Thyroid gland (tissue), 4 donors: ENCODE data around the gene RORC.

Source experiments
- POLR2A ChIP-seq, 2 donors: fragments of 450-650 bp; IDR thresholded peaks; one replicate each; pipeline ENCODE4 v1.6.1; 2017; ENCODE audit warnings: antibody characterized with exemption in 2 of 2, mild to moderate bottlenecking in 2 of 2, moderate library complexity in 1 of 2
- TF ChIP-seq, protein P1 (sequence below), 6 experiments: fragments of 200-600 bp in 3 of 6; fragments of 450-650 bp in 3 of 6; sonication (generic) in 3 of 6; IDR thresholded peaks; one replicate each; pipeline ENCODE4 v1.5.1; 2016 to 2019; ENCODE audit warnings: antibody characterized with exemption in 6 of 6, mild to moderate bottlenecking in 2 of 6, inconsistent platforms in 1 of 6, moderate library complexity in 1 of 6

DNA sequence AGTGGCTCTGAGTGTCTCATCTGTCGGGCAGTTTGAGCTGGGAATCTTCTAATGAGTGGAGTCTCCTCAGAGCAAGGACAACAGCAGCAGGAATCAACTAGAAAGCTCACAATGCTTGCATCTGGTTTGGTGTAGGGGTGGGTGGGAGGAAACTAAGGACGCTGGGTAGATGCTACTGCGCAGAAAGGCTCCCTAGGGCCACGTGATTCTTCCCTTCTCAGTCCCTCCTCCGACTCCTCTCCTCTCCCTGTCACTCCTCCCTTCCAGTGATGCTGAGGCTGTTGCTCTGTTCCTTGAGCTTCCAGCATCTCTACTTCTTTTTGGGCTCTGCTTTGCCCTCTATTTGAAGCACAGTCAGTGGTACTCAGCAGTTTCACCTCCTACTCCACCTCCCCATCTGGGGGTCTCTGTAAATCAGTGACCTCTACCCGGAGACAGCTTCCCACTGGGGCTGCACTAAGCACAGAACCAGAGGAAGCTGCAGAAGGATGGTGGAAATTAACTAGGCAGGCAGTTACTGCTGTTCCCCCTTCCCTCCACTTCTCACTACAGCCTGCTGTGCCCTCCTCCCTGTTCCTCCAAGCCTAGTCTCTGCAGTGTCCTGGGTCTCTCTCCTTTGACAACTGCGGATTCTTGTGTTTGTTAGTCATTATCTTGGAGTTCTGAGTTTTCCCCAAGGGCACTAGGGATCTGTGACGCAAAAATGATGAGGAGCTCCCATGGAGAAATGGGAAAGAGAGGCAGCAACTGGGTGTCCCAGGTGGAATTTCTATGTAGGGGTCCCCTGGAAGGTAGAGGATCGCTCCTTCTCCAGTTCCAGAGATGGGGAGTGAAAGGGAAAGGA lies 32.2 kb downstream of the RORC start:
- TF ChIP-seq, protein P1, sequence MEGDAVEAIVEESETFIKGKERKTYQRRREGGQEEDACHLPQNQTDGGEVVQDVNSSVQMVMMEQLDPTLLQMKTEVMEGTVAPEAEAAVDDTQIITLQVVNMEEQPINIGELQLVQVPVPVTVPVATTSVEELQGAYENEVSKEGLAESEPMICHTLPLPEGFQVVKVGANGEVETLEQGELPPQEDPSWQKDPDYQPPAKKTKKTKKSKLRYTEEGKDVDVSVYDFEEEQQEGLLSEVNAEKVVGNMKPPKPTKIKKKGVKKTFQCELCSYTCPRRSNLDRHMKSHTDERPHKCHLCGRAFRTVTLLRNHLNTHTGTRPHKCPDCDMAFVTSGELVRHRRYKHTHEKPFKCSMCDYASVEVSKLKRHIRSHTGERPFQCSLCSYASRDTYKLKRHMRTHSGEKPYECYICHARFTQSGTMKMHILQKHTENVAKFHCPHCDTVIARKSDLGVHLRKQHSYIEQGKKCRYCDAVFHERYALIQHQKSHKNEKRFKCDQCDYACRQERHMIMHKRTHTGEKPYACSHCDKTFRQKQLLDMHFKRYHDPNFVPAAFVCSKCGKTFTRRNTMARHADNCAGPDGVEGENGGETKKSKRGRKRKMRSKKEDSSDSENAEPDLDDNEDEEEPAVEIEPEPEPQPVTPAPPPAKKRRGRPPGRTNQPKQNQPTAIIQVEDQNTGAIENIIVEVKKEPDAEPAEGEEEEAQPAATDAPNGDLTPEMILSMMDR (IDR thresholded peaks at IDR 0.05): no peak
- TF ChIP-seq POLR2A (IDR thresholded peaks at IDR 0.05): no peak
